Neural progenitor cell (in vitro differentiated cells): ENCODE data around the gene POLR1C.

Source experiments
- CTCF ChIP-seq: fragments of 200-600 bp; sonication (generic); IDR thresholded peaks from 2 replicates; pipeline ENCODE4 v1.5.1; 2017; ENCODE audit warnings: antibody characterized with exemption, mild to moderate bottlenecking
- EZH2phosphoT487 ChIP-seq: fragments of 200-600 bp; sonication (generic); IDR thresholded peaks from 2 replicates; pipeline ENCODE4 v1.6.1; 2017; ENCODE audit warnings: antibody characterized with exemption

- no peak for TF ChIP-seq CTCF
- no peak for TF ChIP-seq EZH2phosphoT487
Measured at GRCh38 chr6:43476746-43477145, 40.1 kb upstream of the POLR1C start.
